Measurements from ENCODE around the gene ZFAND2A.

The ZFAND2A gene

DNA sequence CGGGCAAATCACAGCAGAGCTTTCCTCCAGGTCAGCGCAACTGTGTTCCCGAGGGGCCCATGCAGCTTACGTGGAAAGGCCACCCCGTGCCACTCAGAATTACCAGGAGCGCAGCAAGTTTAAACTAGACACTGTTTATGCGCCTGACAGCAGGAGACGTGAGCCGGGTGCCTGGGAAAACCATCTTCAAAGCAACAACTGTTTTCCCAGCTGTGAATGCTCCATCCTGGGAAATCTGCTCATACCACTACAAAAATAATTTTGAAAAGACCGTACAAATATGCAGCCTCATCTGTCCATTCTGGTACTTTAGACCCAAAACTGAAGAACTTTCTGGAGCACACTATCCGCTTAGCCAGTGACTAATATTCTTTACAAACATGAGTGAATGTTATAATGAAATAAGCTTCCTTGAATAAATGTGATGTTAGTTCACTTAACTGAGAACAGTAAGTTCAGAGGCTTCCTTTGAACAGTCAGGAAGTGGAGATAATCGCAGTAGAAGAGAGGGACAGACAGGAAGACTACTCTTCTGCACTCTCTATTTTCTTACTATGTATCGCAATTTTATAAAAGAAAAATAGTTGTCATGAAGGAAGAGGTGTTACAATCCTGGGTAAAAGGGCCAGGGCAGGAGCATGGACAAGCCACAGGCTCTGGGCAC, 55.3 kb downstream of the ZFAND2A start:
- CTCF ChIA-PET = no interaction called here
- POLR2A ChIA-PET = no interaction called here
- DNase-seq (ENCODE audit: extremely low spot score) = no peak

DNA sequence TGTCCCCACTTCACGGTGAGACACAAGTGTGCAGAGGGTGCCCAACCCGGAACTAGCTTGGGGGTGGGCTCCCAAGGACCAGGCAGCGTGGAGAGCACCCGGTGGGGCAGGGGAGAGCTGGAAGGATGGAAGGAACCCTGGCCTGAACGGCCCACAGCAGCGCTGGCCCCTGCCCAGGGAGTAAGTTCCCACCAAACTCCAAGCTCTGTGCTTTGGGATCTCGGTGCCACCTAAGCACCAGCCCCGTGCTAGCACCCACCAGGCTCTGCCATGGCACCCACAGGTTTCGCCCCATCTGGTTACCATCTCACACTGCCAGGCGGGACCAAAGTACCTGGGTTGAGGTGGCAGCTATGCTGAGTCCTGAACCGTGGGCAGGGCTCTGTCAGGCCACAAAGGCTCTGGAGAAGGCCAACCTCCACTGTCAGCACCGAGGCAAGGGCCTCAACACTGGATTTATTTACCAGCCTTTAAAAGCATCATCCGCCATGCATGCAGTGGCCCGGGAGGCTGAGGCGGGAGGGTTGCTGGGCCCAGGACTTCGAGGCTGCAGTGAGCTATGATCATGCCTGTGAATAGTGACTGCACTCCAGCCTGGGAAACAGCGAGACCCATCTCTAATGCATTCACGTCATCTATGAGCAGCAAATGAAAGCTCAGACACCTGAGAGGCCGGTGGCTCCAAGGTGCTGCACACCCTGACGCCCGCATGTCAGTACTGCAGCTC, 56.0 kb downstream of the ZFAND2A start:
- TF ChIP-seq SP1 (IDR thresholded peaks at IDR 0.05) = no peak
- TF ChIP-seq FOXM1 (IDR thresholded peaks at IDR 0.05; ENCODE audit: borderline replicate concordance) = no peak
- DNase-seq (ENCODE audit: extremely low spot score) = no peak
- ChIA-PET POLR2A (no interaction called here), CTCF (no interaction called here)

More for the DNA sequence above, 55.3 kb downstream of the ZFAND2A start:
- TF ChIP-seq ARNT (IDR thresholded peaks at IDR 0.05) (no peak), FOXK2 (IDR thresholded peaks at IDR 0.05) (no peak), SUZ12 (IDR thresholded peaks at IDR 0.05) (no peak)

DNA sequence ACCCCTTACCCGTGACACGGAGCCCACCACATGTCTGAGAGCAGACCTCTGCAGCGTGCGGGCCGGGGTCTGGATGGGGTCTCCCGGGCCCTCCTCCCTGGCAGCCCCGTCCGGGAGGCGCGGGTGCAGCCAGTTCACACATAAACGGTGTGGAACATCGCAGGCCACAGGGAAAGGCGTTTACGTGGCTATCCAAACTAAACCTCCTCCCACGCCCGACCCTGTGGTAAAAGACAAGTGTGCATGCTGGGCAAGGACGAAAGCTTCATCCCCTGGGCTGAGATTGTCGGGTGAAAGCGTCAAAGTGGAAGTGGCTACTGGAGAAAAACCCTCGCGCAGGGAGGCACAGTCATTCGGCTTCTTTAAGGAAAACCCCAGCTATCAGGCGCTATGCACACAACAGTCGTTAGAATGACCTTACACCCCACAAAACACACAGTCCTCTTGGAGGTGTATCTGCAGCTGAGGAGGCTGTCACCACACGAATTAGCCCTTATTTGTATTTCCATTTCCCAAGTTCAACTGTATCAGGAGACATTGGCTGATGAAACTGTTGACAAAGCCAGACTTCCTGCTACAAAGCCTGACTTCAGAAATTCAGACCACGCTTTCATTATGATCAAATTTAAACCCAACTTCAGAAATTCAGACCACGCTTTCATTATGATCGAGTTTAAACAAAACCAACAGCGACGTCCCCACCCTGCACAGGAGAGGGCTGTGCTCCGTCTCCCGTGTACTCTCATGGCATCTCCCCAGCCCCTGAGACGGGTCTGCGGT, 56.8 kb downstream of the ZFAND2A start:
- DNase-seq (ENCODE audit: extremely low spot score) = no peak
- ChIA-PET CTCF (no interaction called here), POLR2A (no interaction called here)
- no peak for TF ChIP-seq NFRKB (IDR thresholded peaks at IDR 0.05)

Data from HEK293T (cell line).